DMS114 treated with DMSO at 0.1 percent for 48 hours (cell line): ENCODE data around the gene CST4.
A peak's percentile ranks its signal among the peaks of the same experiment; 100 is the strongest.
"Not testable (repeated sequence)": the region's sequence is repeated elsewhere in the genome, so short reads cannot be mapped to it uniquely, and the experiment has no call there.

Experiments used
- DNase-seq: peaks from one replicate; lab custom pipeline; 2025; ENCODE audit not compliant: unreplicated experiment; lab: John Stamatoyannopoulos, UW

The CST4 gene

DNA sequence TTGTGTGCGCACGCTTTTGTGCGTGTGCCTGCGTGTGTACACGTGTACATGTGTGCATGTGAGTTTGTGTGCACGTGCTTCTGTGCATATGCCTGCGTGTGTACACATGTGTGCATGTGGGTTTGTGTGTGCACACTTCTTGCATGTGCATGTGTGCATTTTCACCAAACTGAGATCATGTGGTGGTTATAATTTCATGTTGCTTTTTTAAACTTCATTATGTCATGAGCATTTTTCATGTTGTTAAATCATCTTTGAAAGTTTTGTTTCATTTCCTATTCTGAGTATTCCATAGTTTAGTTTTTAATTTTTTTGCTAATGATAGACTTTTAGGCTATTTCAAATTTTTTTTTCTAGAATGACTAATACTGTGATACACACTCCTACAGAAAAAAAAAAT, 44.7 kb downstream of the CST4 start:
- DNase-seq, result no peak

GRCh38 chr20:23643659-23644058, 45.2 kb downstream of the CST4 start:
- no peak for DNase-seq

GRCh38 chr20:23641936-23642751, 46.7 kb downstream of the CST4 start:
- DNase-seq, result no peak

DNA sequence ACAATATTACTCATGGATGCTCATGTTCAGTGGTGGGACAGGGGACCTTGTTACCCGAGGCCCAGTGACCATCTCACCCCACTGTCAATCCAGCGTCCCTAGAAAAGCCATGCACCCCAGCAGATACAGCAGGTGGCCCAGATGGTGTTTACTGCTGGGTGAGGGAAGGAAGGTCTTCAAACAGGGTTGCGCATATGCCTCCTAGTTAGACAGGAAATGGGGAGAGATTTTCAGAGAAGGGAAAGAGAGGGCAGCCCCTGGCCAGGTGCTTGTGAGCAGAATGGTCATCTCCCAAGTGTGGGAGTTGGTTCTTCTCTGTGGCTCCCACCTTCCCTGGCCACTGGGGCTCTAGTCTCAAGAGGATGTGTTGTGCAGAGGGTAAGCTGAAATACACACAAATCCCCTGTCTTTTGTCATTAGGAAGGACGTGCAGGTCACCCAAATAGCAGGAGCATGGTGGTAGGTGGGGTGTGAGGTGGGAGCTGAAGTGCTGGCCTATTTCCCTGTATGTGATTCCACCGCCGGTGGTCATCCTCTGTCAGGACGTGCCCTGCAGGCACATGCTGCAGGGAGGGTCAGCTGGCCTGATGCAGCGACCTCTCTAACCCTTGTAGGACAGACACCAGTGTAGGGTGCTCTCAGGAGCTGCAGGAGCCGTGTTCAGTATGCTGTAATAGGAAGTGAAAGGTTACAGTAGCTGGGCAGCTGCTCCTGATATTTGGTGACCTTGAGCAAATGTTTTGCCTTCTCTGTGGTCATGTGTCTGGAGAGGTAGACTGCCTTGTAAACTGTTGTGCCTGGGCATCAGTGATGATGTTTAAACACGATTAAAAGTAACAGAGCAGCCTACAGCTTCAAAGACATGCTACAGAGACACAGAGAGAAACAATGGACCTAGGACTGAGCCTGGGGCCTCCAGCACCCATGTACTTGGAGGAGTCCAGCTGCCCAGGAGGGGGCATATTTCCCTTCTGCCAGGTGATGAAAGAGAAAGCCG, 47.9 kb downstream of the CST4 start:
- DNase-seq, result no peak

DNA sequence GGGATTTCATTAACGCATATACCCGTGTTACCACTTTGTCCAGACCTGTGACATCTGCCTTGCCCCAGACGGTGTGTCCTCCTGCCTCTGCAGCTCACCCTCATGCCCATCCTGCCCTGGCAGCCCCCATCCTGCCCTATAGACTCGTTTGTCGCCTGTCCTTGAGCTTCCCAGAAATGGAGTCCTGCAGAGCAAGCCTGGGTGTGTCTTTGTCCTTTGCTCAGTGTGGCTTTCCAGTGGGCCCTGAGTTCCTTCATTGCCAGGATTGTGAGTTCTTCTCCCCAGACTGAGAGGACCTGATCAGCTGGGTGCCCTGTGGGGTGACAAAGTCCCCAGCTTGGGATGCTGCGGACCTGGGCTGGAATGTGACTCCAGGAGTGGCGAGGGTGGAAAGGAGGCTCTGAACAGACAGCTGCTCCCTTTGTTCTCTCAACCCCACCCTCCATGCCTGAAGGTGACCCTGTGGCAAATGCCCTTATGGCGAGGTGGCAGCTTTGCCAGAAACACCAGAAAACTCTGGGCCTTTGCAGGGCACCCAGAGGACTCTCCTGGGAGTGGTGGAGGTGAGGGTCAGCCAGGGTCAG, 48.7 kb downstream of the CST4 start:
- no peak for DNase-seq

DNA sequence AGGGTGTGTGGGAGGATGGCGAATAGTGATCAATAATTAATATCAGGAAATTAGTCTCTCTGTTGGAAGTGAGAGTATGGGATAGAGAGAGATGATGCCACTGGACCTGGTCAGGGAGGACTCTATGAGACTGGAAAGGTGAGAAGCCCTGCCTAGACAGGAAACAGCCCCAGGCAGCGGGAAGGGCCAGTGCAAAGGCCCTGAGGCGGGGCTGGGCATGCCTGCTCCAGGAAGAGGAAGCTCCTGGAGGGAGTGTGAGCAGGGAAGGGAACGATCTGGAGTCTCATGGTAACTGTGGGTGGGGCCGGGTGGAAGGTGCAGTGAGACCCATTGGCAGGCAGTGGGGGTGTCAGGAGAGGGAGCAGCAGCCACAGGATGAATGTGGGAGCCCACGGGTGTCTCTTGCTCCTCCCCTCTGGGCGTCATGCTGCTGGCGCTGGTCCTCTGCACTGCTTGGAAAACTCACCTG, 49.3 kb downstream of the CST4 start:
- no peak for DNase-seq

DNA sequence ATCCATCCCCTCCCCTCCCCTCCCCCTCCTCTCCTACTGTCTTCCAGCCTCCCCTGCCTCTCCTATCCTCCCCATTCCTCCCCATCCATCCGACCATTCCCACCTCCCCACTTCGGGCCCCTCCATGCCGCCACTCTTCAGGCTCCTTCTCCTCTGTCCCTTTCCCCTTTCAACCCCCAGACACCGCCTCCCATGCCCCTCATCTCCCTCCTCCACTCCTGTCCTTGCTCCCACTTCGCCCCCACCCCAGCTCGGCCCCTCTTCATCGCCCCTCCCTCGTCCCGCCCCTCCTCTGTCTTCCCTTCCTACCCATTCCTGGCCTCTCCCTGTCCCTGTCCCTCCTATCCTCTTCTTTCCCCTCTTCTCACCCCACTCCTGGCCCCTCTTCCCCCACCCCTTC, 50.5 kb downstream of the CST4 start:
- DNase-seq, result no peak

DNA sequence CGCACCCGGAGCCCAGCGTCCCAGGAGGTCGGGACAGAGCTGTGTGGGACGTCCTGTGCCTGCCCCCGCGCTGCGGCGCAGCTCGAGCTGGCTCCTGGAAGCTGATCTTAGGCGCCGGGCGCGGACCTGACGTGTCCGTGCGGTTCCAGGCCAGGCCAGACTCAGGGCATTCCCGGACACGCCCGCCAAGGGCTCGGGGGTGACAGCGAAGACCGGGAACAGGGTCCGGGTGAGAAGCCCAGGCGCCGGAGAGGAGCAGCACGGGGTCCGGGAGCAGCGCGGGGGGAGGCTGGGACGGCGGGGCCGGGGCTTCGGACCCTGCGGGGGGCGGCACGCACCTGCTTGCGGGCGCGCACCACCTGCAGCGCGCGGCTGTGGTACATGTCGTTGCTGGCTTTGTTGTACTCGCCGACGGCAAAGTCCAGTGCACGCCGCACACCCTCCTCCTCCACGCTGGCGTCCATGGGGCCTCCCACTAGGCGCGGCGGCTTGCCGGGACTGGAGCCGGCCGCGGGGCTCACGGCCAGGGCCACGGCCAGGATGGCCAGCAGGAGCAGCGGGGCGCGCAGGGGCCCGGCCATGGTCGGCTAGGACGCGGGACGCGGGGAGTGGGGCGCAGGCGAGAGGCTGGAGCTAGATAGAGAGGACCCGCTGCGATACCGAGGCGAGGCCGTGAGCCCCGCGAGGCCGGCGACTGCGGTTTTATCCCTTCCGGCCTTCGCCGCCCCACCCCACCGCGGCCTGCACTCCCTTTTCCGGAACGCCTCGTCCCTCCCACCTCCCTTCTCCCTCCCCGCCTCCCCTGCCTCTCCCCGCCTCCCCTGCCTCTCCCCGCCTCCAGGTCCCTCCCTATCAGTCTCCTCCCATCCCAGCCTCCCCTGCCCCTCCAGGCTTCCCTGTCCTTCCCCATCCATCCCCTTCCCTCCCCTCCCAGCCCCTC, 51.3 kb downstream of the CST4 start, which contains the start of gene CST3:
Gene CST3 (minus strand): TSS at position 674 of the 940 bp plus-strand sequence. CDS start 93 bp downstream, at position 581.
- peak; percentile 67 for DNase-seq

GRCh38 chr20:23636908-23637281, 51.9 kb downstream of the CST4 start:
- DNase-seq, result no peak

- no peak for DNase-seq
Observed at GRCh38 chr20:23636182-23636907, 52.5 kb downstream of the CST4 start.

DNA sequence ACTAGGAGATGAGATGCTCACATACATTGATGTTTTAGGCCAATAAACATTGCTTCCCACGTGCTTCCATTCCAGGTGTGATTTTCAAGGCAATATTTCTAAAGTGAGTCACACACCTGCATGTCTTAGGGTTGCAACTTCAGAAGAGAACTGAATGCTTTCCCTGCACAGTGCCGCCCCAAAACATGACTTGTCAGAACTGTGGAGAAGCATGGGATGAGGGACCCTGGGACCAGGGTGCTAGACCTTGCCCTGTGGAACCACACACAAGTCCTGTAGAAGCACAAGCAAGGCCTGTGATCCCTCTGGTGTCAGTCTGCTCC, 53.1 kb downstream of the CST4 start:
- not testable (repeated sequence) for DNase-seq
